ENCODE data around the gene CCL18.

The CCL18 gene

GRCh38 chr17:36055921-36056520, 8.1 kb upstream of the CCL18 start:
- TF ChIP-seq CTCF (IDR thresholded peaks at IDR 0.05; ENCODE audit: borderline replicate concordance, insufficient read depth, low read depth, low read length): no peak
- H3K4me3 ChIP-seq (ENCODE audit: low read depth, low read length): no peak overlapping the region

GRCh38 chr17:36057911-36058310, 6.2 kb upstream of the CCL18 start:
- no peak overlapping the region for H3K4me3 ChIP-seq (ENCODE audit: low read depth, low read length)
- no peak for TF ChIP-seq CTCF (IDR thresholded peaks at IDR 0.05; ENCODE audit: borderline replicate concordance, insufficient read depth, low read depth, low read length)

- TF ChIP-seq CTCF (IDR thresholded peaks at IDR 0.05; ENCODE audit: borderline replicate concordance, insufficient read depth, low read depth, low read length): no peak
- no peak overlapping the region for H3K4me3 ChIP-seq (ENCODE audit: low read depth, low read length)
These were observed 4.7 kb upstream of the CCL18 start for GRCh38 chr17:36059406-36059805.

- no peak overlapping the region for H3K4me3 ChIP-seq (ENCODE audit: low read depth, low read length)
- no peak for TF ChIP-seq CTCF (IDR thresholded peaks at IDR 0.05; ENCODE audit: borderline replicate concordance, insufficient read depth, low read depth, low read length)
These were observed 3.3 kb upstream of the CCL18 start for GRCh38 chr17:36060816-36061215.

- TF ChIP-seq CTCF (IDR thresholded peaks at IDR 0.05; ENCODE audit: borderline replicate concordance, insufficient read depth, low read depth, low read length): no peak
- no peak overlapping the region for H3K4me3 ChIP-seq (ENCODE audit: low read depth, low read length)
These were observed 2.4 kb downstream of the CCL18 start for GRCh38 chr17:36066365-36066985.

GRCh38 chr17:36068524-36068923, 4.5 kb downstream of the CCL18 start:
- no peak overlapping the region for H3K4me3 ChIP-seq (ENCODE audit: low read depth, low read length)

More at GRCh38 chr17:36068524-36068923, 4.5 kb downstream of the CCL18 start:
- TF ChIP-seq CTCF (IDR thresholded peaks at IDR 0.05; ENCODE audit: borderline replicate concordance, insufficient read depth, low read depth, low read length): no peak

Measured in GM12875 (cell line).